ENCODE measurements around the gene ADAMTSL3.

ADAMTSL3 gene

GRCh38 chr15:83887404-83887803 lies 233.5 kb downstream of the ADAMTSL3 start:
- FAIRE-seq, result no peak

DNA sequence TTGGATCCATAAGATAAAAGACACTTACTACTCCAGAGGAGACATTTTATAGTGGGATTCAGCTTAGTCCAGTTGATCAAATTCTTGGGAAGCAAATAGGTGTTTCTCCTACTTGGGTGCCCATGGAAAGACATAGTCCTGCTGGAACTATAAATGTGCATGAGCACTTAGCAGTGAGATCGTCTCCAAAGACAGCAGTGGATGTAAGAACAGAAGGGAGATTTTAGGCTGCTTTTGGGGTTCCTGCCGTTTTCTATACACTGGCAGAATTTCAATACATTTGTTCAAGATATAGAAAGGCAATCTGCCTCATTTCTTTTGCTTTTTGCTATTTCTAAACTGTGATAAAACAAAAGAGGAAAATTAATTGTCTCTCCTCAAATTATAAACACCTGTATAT lies 234.0 kb downstream of the ADAMTSL3 start:
- no peak for FAIRE-seq

- FAIRE-seq, result no peak
Observed at GRCh38 chr15:83889995-83890394, 236.1 kb downstream of the ADAMTSL3 start.

GRCh38 chr15:83890587-83890986 lies 236.7 kb downstream of the ADAMTSL3 start:
- FAIRE-seq, result no peak

DNA sequence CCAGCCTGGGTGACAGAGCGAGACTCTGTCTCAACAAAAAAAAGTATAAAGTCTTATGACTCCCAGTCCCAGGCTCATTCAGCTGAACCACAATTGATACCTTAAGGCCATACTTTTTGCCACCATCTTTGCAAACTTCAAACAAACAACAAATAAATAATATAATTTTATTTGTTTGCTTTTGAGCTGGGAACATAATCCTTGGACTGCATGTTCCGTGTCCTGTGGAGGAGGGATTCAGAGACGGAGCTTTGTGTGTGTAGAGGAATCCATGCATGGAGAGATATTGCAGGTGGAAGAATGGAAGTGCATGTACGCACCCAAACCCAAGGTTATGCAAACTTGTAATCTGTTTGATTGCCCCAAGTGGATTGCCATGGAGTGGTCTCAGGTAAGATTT lies 238.6 kb downstream of the ADAMTSL3 start:
- FAIRE-seq, result no peak

- FAIRE-seq, result no peak
Observed at GRCh38 chr15:83893308-83893707, 239.4 kb downstream of the ADAMTSL3 start.

DNA sequence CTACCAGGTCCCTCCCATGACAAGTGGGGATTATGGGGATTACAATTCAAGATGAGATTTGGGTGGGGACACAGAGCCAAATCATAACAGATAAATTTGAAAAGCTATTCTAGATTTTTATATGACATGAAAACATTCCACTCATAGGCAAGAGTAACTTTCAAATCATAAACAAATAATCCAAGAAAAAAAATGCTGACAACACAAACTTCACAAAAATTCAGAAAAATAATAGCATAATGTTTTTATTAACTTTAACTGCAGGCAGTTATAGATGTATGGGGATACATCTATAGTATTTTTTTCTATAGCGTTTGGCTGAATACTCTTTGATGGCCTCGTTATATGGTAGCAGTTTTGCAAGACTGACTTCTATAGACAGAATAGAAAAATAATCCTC lies 243.1 kb downstream of the ADAMTSL3 start:
- FAIRE-seq, result no peak

- no peak for FAIRE-seq
Observed at GRCh38 chr15:83898361-83898760, 244.4 kb downstream of the ADAMTSL3 start.

GRCh38 chr15:83899670-83900069 lies 245.7 kb downstream of the ADAMTSL3 start:
- no peak for FAIRE-seq

DNA sequence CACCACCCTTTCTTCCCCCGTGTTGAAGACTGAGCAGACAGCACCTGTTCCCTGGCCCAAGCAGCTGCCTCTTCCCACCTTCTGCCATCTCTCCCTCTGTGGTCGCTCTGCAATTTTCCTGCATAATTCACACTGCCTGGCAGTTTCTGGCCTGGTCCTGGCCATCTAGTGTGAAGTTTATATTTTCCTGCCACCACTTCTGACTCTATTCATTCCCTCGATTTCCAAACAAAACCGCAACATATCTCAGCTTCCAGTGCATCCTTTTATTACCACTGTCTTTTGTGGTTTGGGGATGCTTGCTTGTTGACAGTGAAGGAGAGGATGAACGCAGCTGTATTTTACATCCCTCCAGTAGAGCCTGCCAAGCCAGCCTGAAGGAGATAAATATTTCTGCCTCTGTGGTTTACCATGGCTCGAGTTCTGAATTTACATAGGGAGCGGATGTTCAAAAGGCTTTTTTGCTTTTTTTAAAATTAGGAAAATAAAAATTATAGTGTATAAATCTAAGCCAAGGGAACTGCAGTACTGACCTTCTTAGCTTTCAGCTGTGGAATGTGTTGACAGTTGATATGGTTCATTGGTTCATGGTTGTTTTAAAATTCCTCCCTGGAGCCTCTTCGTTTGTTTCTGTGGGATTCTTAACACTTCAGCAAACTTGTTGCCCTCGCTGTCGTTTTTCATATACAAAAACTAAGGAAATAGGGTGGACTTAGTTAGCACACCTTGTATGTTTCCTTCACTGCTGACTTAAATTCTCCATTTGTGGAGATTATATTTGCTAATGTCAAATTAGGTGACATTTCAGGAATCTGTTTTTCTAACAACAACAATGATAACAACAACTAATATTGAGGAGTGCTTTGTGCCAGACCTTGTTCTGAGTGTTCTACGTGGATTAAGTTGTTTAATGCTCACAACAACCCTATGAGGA lies 250.5 kb downstream of the ADAMTSL3 start:
- FAIRE-seq, result no peak

- no peak for FAIRE-seq
Observed at GRCh38 chr15:83905556-83906273, 251.8 kb downstream of the ADAMTSL3 start.

DNA sequence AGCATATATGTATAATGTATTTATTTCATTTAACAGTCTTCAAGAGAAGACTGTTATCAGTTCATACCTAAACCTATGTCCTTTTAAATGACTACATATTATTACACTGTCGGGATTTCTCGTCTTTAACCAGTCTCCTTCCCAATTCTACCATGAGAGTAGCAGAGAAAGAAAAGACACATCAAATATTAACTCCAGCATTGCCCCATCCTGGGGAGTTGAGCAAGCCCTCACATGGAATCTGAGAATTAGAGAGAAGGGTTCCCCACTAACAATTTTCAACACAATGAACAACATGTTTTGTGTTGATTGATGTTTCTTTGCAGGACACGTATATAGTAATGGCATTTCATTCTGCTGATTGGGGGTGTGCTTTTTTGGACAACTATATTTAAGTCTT lies 257.4 kb downstream of the ADAMTSL3 start:
- FAIRE-seq, result no peak

GRCh38 chr15:83912343-83912742 lies 258.4 kb downstream of the ADAMTSL3 start:
- FAIRE-seq, result no peak

GRCh38 chr15:83913034-83913632 lies 259.2 kb downstream of the ADAMTSL3 start:
- FAIRE-seq, result no peak

DNA sequence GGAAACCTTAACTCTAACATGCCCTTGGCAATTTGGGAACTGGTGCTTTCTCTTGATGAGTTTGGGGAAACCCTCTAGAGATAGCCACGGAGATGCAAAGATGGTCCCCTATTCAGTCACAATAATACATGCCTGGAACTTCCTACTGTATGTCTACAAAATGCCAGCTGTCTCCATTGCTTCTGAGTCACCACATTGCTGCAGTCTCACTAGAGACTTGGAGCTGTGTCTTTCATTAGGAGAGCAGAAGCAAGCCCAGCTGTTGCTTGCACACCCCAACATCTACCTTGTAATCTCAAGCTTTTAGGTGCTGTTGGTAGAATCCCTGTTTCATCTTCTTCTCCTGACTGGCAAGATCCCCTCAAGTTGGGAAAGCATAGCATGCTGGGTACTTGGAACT lies 261.0 kb downstream of the ADAMTSL3 start:
- FAIRE-seq, result no peak

GRCh38 chr15:83917432-83917831 lies 263.5 kb downstream of the ADAMTSL3 start:
- no peak for FAIRE-seq

- no peak for FAIRE-seq
Observed at GRCh38 chr15:83918011-83918410, 264.1 kb downstream of the ADAMTSL3 start.

- FAIRE-seq, result no peak
Observed at GRCh38 chr15:83919319-83919830, 265.5 kb downstream of the ADAMTSL3 start.

DNA sequence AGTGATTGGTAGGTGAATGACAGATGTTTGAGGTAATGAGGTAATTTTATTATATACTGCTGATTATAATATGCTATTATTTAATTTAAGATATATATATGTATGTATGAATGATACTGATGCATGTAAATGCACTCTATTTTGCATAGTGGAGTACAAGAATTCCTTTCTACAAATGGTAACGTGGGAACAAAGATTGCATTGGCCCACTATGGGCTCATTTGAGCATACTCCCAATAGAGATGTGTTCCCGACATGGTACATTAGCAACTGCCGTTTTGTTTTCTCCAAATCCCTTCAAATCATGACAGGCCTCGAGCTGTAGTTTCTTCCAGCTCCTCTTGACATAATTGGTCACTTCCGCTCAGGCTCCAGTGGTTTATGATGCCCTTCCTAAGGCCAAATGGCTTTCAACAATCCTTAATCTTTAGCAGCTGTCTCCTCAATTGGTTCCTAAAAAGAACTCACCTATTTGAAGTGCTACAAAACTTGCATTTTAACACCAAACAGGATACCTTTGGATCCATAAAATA lies 266.1 kb downstream of the ADAMTSL3 start:
- FAIRE-seq, result no peak

DNA sequence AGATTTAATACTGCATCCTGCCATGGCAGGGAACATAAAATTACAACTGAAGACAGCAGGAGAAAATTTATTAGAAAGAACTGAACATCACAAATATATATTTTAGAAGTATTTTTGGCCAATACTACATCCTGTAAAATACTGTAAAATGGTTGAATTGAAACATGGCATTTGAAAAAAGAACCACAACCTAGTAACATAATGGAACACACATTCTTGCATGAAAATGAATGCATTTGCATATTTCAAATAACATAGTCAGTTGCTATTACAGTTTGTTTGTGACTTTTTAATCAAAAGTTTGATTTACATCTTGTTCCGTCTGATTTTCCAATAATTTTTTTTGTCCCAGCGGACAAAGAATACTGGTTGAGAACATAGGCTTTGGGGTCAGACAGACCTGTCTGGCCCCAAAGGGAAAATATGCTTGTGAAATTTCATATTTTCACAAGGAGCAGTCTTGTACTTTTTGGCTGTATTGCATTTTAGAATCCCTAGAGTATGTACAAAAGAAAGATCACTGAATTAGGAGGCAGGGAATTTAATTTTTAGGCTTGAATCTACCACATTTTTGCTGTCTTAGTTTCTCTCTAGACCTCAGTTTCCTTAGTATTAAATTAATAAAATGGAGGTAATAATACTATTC lies 268.8 kb downstream of the ADAMTSL3 start:
- FAIRE-seq, result no peak

DNA sequence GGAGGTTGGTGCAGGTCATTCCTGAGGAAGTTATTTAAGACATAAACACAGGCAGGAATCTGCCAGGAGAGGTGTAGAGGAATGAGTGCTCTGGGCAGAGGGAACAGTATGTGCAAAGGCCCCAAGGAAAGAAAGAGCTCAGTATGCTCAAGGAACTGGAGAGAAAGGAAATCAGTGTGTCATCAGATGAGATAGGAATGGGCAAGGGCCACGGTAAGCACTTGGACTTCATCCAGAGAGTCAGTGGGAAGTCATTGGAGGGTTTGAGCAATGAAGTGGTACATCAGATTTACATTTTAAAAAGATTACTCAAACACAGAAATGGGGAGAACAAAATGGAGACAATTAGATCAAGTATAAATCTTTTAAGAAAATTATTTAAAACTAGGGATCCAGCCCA lies 272.2 kb downstream of the ADAMTSL3 start:
- no peak for FAIRE-seq

GRCh38 chr15:83927704-83928391 lies 273.9 kb downstream of the ADAMTSL3 start:
- no peak for FAIRE-seq
